ENCODE results near the gene C8G.

The C8G gene

GRCh38 chr9:136985027-136985602, 40.1 kb downstream of the C8G start:
- DNase-seq = no peak

GRCh38 chr9:136985853-136986252, 40.8 kb downstream of the C8G start:
- no peak for DNase-seq

DNA sequence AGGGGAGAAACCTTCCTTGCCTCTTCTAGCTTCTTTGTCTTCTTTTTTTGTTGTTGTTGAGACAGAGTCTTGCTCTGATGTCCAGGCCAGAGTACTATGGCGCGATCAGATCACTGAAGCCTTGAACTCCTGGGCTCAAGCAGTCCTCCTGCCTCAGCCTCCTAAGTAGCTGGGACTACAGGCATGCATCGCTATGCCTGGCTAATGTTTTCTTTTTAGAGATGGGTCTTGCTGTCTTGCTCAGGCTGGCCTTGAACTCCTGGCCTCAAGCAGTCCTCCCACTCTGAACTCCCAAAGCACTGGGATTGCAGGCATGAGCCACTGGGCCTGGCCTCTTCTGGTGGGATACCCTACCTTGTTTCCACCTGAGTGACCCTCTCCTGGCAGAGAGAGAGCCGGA, 43.8 kb downstream of the C8G start:
- DNase-seq = no peak

GRCh38 chr9:136990242-136990911, 45.3 kb downstream of the C8G start:
- no peak for DNase-seq

DNA sequence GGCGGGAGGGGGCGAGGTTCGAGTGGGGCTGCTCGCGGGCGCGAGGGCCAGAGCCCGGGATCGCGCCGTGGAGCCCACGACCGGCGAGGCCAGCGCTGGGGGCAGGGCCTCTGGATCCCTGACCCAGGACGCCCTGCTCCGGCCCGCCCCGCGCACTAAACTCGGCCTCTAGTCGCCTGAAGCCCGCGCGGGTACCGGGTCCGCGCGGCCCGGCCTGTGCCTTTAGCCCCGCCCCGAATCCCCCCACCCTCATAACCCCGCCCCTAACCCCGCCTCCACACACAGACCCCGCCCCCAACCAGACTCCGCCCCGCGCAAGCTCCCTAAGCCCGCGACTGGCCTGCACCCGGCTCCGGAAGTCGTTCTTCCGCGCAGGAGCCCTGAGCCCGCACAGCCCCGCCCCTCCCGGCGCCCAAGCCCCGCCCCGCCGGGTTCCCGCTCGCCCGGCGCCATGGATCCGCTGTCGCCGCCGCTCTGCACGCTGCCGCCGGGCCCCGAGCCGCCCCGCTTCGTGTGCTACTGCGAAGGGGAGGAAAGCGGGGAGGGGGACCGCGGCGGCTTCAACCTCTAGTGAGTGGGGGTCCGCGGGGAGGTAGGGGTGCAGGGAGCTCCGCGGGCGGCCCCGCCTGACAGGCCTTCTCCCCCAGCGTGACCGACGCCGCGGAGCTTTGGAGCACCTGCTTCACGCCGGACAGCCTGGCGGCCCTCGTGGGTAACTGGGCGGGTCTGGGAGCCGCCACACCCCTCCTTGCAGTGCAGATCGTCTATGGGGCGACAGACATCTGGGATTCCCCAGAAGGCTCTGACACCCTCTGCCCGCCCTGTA, 47.2 kb downstream of the C8G start, which contains the start of gene PAXX:
Gene PAXX, plus strand, starts transcription at position 430 of the 826 bp plus-strand sequence. Its CDS starts 22 bp downstream, at position 452.
- DNase-seq = peak; percentile 34

DNA sequence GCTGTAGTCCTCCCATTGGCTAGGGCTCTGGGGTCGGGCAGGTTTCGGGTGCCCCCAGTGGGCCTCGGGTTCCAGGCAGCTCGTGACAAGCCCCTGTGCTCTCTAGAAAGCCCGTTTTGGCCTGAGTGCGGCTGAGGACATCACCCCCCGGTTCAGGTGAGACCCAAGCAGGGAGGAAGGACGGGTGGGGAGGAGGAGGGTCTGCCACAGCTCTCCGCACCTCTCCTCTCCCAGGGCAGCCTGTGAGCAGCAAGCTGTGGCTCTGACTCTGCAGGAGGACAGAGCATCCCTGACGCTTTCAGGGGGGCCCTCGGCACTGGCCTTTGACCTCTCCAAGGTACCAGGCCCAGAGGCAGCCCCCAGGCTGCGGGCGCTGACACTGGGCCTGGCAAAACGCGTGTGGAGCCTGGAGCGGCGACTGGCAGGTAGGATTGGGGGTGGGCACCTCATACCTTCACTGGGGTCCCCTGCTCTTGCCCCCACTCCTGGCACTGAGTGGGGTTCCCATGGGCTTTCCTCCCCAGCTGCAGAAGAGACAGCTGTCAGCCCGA, 47.9 kb downstream of the C8G start:
- no peak for DNase-seq

GRCh38 chr9:136994180-136994887, 49.3 kb downstream of the C8G start:
- no peak for DNase-seq

DNA sequence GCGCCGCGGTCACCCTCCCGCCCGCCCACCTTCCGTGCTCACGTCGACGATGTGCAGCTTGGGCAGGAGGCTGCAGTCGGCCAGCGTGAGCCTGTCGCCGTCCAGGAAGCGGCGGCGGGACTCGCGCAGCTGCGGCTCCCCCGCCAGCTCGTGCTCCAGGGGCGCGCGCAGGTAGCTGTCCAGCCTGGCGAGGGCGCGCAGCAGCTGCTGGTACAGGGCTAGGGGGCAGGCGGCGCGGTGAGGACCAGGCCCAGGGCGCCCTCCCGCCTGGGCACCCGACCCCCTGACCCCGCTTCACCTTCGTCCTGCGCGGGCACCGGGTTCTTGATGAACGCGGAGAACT, 49.8 kb downstream of the C8G start:
- no peak for DNase-seq

DNA sequence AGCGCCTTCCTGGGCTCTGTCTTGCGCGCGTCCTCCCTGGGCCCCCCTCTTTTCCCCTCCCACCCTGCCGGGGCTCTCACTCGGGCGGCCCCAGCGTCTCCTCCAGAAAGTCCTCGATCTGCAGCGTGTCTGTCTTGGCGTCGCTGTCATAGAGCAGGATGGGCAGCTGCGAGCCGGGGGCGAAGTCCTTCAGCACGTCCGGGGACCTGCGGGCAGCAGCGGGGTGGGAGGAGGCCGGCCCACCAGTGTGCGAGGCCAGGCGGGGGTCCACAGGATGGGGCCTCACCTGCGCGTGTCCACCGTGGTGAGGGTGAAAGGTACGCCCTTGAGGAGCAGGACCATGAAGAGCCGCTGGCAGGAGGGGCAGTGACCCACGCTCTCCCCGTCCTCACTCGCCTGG, 50.3 kb downstream of the C8G start:
- no peak for DNase-seq

DNA sequence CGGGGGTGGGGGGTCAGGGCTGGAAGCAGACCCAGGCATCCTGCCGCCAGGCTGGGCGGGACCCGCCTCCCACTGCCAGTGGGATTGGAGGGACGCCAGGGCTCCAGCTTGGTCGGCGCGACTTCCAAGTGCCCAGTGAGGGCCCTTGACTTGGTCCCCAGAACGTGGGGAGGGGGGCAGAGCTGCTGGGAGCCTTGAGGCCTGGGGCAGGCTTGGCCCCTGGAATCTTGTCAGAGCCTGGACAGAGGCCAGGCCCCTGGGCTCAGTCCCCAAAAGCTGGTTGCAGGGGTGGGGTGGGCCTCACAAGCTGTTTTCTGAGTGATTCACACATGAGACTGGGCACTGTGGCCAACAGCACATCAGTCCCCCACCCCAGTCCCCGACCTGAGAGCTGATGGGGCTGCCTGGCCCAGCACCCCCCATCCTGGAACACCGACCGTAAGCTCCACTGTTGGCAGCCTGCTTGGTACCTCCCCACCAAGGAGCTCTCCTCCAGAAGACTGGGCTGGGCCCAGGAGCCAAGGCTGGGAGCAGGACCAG, 50.8 kb downstream of the C8G start:
- DNase-seq = no peak
